HepG2 (cell line): ENCODE results near the gene KDM3B. TPM values are rescaled to one million over a fixed set of nuclear protein-coding genes. Genes with fewer than 3 reads are reported as not detected.

Source experiments
- AGO1 ChIP-seq: fragments of 200-400 bp; formaldehyde crosslinking; IDR thresholded peaks from 2 replicates; pipeline ENCODE4 v1.6.1; 2017; ENCODE audit warnings: mild to moderate bottlenecking, low read depth, low read length, moderate library complexity; ENCODE audit not compliant: poor library complexity, severe bottlenecking
- HNRNPUL1 ChIP-seq: fragments of 200-400 bp; formaldehyde crosslinking; IDR thresholded peaks from 2 replicates; pipeline ENCODE4 v1.6.1; 2017; ENCODE audit warnings: low read depth, mild to moderate bottlenecking, low read length, moderate library complexity
- SALL1 ChIP-seq: sonication (generic); formaldehyde crosslinking; IDR thresholded peaks from 2 replicates; pipeline ENCODE4 v1.8.0; 2022; ENCODE audit warnings: mild to moderate bottlenecking, missing genetic modification reagents
- SATB2 ChIP-seq: sonication (generic); formaldehyde crosslinking; IDR thresholded peaks from 2 replicates; pipeline ENCODE4 v1.5.0; 2020; ENCODE audit warnings: missing genetic modification reagents
- SCMH1 ChIP-seq: sonication (generic); formaldehyde crosslinking; IDR thresholded peaks from 2 replicates; pipeline ENCODE4 v1.9.0; 2021; ENCODE audit warnings: missing genetic modification reagents, mild to moderate bottlenecking, borderline replicate concordance
- SMARCE1 ChIP-seq: fragments of 450-650 bp; IDR thresholded peaks from 2 replicates; pipeline ENCODE4 v1.6.1; 2017; ENCODE audit warnings: borderline replicate concordance
- ZKSCAN8 ChIP-seq: IDR thresholded peaks from 2 replicates; pipeline ENCODE4 v1.6.1; 2016; ENCODE audit warnings: borderline replicate concordance, missing genetic modification reagents, missing compliant biosample characterization
- ZNF615 ChIP-seq: sonication (generic); formaldehyde crosslinking; IDR thresholded peaks from 2 replicates; pipeline ENCODE4 v1.5.0; 2020; ENCODE audit warnings: mild to moderate bottlenecking, missing genetic modification reagents, borderline replicate concordance
- ZNF674 ChIP-seq: sonication (generic); formaldehyde crosslinking; IDR thresholded peaks from 2 replicates; pipeline ENCODE4 v1.5.0; 2020; ENCODE audit warnings: low read depth, mild to moderate bottlenecking, missing genetic modification reagents
- ZNF709 ChIP-seq: sonication (generic); formaldehyde crosslinking; IDR thresholded peaks from 2 replicates; pipeline ENCODE4 v1.5.0; 2020; ENCODE audit warnings: mild to moderate bottlenecking, missing genetic modification reagents
- polyA plus RNA-seq, 8 experiments: library from polyadenylated mRNA; depleted of rRNA in 3 of 8; stranded (reverse) in 7 of 8; unstranded in 1 of 8; fragments of >200 nt; fragmentation: Illumina TruSeq in 4 of 8; extraction: Trizol in 4 of 8; gene quantifications; 2 replicates each; pipeline versions ENCODE4 v1.2.1 to v1.2.3, GENCODE V29; 2011 to 2016; ENCODE audit warnings: low read depth in 4 of 8, missing spikeins in 1 of 8, mixed read lengths in 1 of 8; ENCODE audit not compliant: insufficient read depth in 1 of 8
- total RNA-seq, 5 experiments: library from RNA; depleted of rRNA; stranded (reverse); fragments of >200 nt; fragmentation: Illumina TruSeq; extraction: Trizol; gene quantifications; 2 replicates each; pipeline ENCODE4 v1.2.3, GENCODE V29; 2016; ENCODE audit warnings: low read depth in 1 of 5
- TF ChIP-seq, protein P1 (sequence below): sonication (generic); formaldehyde crosslinking; IDR thresholded peaks from 2 replicates; pipeline ENCODE4 v1.4.0; 2020; ENCODE audit warnings: mild to moderate bottlenecking, missing genetic modification reagents
- TF ChIP-seq, protein P2 (sequence below): sonication (generic); formaldehyde crosslinking; IDR thresholded peaks from 2 replicates; pipeline ENCODE4 v1.4.0; 2020; ENCODE audit warnings: missing genetic modification reagents
- TF ChIP-seq, protein P3 (sequence below): sonication (generic); formaldehyde crosslinking; IDR thresholded peaks from 2 replicates; pipeline ENCODE4 v1.4.0; 2020; ENCODE audit warnings: mild to moderate bottlenecking, missing genetic modification reagents, borderline replicate concordance
- TF ChIP-seq, protein P4 (sequence below): sonication (generic); formaldehyde crosslinking; IDR thresholded peaks from 2 replicates; pipeline ENCODE4 v1.4.0; 2020; ENCODE audit warnings: missing genetic modification reagents

The KDM3B gene
- total and polyA plus RNA-seq, 2 of the 13 experiments (the other 11 are each of a cell fraction or from before 2014, with no cell fraction given), result 19.7 to 34.3 TPM

DNA sequence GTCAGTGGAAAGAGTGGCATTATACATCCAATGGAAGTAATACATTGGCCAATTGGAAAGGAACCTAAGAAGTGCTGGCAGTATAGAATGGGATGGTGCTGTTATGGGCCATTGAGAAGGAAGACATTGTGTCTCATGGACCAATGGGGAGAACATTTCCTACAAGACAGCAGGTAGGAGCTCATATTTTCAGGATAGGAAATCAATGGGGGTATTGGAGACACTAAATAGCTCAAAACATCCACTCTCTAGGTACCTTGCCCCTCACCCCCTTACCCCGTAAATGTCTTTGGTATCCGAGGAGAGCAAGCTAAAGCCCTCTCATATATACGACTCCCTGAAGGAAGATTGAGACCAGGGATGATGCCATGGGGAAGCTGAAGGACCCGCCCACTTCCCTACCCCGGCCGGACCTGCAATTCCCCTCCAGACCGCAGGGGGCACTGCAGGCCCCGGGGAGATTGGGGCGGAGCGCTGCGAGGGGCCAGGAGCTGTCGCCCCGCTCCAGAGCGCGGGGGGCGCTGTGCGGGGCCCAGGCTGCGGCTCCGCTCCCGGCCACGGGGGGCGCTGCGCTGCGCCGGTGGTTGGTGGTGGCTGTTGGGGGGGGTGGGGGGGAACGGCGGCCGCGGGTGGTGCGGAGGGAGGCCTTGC, at the start of gene KDM3B (continued):
- TF ChIP-seq, protein P1, sequence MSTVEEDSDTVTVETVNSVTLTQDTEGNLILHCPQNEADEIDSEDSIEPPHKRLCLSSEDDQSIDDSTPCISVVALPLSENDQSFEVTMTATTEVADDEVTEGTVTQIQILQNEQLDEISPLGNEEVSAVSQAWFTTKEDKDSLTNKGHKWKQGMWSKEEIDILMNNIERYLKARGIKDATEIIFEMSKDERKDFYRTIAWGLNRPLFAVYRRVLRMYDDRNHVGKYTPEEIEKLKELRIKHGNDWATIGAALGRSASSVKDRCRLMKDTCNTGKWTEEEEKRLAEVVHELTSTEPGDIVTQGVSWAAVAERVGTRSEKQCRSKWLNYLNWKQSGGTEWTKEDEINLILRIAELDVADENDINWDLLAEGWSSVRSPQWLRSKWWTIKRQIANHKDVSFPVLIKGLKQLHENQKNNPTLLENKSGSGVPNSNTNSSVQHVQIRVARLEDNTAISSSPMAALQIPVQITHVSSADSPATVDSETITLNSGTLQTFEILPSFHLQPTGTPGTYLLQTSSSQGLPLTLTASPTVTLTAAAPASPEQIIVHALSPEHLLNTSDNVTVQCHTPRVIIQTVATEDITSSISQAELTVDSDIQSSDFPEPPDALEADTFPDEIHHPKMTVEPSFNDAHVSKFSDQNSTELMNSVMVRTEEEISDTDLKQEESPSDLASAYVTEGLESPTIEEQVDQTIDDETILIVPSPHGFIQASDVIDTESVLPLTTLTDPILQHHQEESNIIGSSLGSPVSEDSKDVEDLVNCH, result no peak
- TF ChIP-seq SMARCE1, result no peak
- TF ChIP-seq AGO1, result no peak
- TF ChIP-seq, protein P2, sequence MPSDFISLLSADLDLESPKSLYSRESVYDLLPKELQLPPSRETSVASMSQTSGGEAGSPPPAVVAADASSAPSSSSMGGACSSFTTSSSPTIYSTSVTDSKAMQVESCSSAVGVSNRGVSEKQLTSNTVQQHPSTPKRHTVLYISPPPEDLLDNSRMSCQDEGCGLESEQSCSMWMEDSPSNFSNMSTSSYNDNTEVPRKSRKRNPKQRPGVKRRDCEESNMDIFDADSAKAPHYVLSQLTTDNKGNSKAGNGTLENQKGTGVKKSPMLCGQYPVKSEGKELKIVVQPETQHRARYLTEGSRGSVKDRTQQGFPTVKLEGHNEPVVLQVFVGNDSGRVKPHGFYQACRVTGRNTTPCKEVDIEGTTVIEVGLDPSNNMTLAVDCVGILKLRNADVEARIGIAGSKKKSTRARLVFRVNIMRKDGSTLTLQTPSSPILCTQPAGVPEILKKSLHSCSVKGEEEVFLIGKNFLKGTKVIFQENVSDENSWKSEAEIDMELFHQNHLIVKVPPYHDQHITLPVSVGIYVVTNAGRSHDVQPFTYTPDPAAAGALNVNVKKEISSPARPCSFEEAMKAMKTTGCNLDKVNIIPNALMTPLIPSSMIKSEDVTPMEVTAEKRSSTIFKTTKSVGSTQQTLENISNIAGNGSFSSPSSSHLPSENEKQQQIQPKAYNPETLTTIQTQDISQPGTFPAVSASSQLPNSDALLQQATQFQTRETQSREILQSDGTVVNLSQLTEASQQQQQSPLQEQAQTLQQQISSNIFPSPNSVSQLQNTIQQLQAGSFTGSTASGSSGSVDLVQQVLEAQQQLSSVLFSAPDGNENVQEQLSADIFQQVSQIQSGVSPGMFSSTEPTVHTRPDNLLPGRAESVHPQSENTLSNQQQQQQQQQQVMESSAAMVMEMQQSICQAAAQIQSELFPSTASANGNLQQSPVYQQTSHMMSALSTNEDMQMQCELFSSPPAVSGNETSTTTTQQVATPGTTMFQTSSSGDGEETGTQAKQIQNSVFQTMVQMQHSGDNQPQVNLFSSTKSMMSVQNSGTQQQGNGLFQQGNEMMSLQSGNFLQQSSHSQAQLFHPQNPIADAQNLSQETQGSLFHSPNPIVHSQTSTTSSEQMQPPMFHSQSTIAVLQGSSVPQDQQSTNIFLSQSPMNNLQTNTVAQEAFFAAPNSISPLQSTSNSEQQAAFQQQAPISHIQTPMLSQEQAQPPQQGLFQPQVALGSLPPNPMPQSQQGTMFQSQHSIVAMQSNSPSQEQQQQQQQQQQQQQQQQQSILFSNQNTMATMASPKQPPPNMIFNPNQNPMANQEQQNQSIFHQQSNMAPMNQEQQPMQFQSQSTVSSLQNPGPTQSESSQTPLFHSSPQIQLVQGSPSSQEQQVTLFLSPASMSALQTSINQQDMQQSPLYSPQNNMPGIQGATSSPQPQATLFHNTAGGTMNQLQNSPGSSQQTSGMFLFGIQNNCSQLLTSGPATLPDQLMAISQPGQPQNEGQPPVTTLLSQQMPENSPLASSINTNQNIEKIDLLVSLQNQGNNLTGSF (CRISPR knock-in tag), result no peak
- TF ChIP-seq, protein P3, sequence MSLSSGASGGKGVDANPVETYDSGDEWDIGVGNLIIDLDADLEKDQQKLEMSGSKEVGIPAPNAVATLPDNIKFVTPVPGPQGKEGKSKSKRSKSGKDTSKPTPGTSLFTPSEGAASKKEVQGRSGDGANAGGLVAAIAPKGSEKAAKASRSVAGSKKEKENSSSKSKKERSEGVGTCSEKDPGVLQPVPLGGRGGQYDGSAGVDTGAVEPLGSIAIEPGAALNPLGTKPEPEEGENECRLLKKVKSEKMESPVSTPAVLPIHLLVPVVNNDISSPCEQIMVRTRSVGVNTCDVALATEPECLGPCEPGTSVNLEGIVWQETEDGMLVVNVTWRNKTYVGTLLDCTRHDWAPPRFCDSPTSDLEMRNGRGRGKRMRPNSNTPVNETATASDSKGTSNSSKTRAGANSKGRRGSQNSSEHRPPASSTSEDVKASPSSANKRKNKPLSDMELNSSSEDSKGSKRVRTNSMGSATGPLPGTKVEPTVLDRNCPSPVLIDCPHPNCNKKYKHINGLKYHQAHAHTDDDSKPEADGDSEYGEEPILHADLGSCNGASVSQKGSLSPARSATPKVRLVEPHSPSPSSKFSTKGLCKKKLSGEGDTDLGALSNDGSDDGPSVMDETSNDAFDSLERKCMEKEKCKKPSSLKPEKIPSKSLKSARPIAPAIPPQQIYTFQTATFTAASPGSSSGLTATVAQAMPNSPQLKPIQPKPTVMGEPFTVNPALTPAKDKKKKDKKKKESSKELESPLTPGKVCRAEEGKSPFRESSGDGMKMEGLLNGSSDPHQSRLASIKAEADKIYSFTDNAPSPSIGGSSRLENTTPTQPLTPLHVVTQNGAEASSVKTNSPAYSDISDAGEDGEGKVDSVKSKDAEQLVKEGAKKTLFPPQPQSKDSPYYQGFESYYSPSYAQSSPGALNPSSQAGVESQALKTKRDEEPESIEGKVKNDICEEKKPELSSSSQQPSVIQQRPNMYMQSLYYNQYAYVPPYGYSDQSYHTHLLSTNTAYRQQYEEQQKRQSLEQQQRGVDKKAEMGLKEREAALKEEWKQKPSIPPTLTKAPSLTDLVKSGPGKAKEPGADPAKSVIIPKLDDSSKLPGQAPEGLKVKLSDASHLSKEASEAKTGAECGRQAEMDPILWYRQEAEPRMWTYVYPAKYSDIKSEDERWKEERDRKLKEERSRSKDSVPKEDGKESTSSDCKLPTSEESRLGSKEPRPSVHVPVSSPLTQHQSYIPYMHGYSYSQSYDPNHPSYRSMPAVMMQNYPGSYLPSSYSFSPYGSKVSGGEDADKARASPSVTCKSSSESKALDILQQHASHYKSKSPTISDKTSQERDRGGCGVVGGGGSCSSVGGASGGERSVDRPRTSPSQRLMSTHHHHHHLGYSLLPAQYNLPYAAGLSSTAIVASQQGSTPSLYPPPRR (CRISPR knock-in tag), result no peak
- peak; percentile 76; the same call in 1 of the 2 replicates for TF ChIP-seq ZKSCAN8 (CRISPR knock-in tag)
- no peak for TF ChIP-seq SATB2 (CRISPR knock-in tag)
- no peak for TF ChIP-seq SCMH1 (CRISPR knock-in tag)
- TF ChIP-seq, protein P4, sequence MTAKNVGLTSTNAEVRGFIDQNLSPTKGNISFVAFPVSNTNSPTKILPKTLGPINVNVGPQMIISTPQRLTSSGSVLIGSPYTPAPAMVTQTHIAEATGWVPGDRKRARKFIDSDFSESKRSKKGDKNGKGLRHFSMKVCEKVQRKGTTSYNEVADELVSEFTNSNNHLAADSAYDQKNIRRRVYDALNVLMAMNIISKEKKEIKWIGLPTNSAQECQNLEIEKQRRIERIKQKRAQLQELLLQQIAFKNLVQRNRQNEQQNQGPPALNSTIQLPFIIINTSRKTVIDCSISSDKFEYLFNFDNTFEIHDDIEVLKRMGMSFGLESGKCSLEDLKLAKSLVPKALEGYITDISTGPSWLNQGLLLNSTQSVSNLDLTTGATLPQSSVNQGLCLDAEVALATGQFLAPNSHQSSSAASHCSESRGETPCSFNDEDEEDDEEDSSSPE, result peak; percentile 45; the same call in 1 of the 2 replicates
- 0 out of 2 replicates have a peak, but pooled peaks have one; percentile 44 for TF ChIP-seq ZNF674 (CRISPR knock-in tag)
- TF ChIP-seq HNRNPUL1, result no peak
- TF ChIP-seq SALL1, result peak; percentile 67; the same call in 1 of the 2 replicates
- TF ChIP-seq ZNF615 (CRISPR knock-in tag), result no peak
- TF ChIP-seq ZNF709 (CRISPR knock-in tag), result no peak
